ENCODE measurements around the gene MNDA.

GRCh38 chr1:158898722-158899121 lies 67.6 kb downstream of the MNDA start:
- TF ChIP-seq ISL1 (CRISPR knock-in tag; IDR thresholded peaks at IDR 0.05) (no peak), TSHZ2 (CRISPR knock-in tag; IDR thresholded peaks at IDR 0.05) (no peak), PATZ1 (CRISPR knock-in tag; IDR thresholded peaks at IDR 0.05; ENCODE audit: borderline replicate concordance) (no peak), ARNTL (CRISPR knock-in tag; IDR thresholded peaks at IDR 0.05; ENCODE audit: borderline replicate concordance, low read depth) (no peak), ZFP3 (CRISPR knock-in tag; IDR thresholded peaks at IDR 0.05) (no peak), ZNF70 (CRISPR knock-in tag; IDR thresholded peaks at IDR 0.05) (no peak), PPARA (CRISPR knock-in tag; IDR thresholded peaks at IDR 0.05; ENCODE audit: borderline replicate concordance) (no peak), GLIS3 (CRISPR knock-in tag; IDR thresholded peaks at IDR 0.05) (no peak), ZNF565 (CRISPR knock-in tag; conservative IDR thresholded peaks at IDR 0.05; ENCODE audit: low read depth) (no peak)
